H1 (cell line): ENCODE data around the gene PPP1R13B. TPM values are rescaled to one million over a fixed set of nuclear protein-coding genes. Genes with fewer than 3 reads are reported as not detected.

Experiments used
- ASH2L ChIP-seq: fragments of 200-600, 300-600 bp; sonication (generic); IDR thresholded peaks from one replicate; pipeline ENCODE4 v1.7.1; 2017; ENCODE audit warnings: low read length
- BACH1 ChIP-seq: IDR thresholded peaks from 2 replicates; pipeline ENCODE4 v1.6.1; 2012; ENCODE audit warnings: low read length, improper control_type of control experiment
- CTCF ChIP-seq, 3 experiments: IDR thresholded peaks; 1 replicate in 2 of 3; 2 replicates in 1 of 3; pipeline versions ENCODE4 v1.5.1 to v1.6.1; 2011; ENCODE audit warnings: low read length in 3 of 3, mild to moderate bottlenecking in 3 of 3, inconsistent platforms in 2 of 3, low read depth in 1 of 3, moderate library complexity in 1 of 3; ENCODE audit not compliant: insufficient read depth in 1 of 3; ENCODE audit errors: control extremely low read depth in 1 of 3
- E2F6 ChIP-seq: IDR thresholded peaks from 2 replicates; pipeline ENCODE4 v1.6.1; 2012; ENCODE audit warnings: inconsistent platforms
- EGR1 ChIP-seq: IDR thresholded peaks from 2 replicates; pipeline ENCODE4 v1.6.1; 2011; ENCODE audit warnings: low read depth, low read length, borderline replicate concordance
- FOSL1 ChIP-seq: IDR thresholded peaks from 2 replicates; pipeline ENCODE4 v1.6.1; 2011; ENCODE audit warnings: mild to moderate bottlenecking, low read depth, low read length, moderate library complexity; ENCODE audit not compliant: insufficient read depth
- polyA plus RNA-seq, 7 experiments: library from polyadenylated mRNA; depleted of rRNA in 3 of 7; stranded (reverse) in 5 of 7; unstranded in 2 of 7; fragments of >200 nt in 5 of 7; fragments of 200-250 nt in 2 of 7; gene quantifications; 1 replicate in 5 of 7; 2 replicates in 1 of 7; 4 replicates in 1 of 7; pipeline versions ENCODE4 v1.2.1 to v1.2.3, GENCODE V29; 2011 to 2013; ENCODE audit warnings: missing spikeins in 2 of 7, mixed read lengths in 2 of 7
- total RNA-seq: library from RNA; stranded (reverse); fragmentation: NEBNext Ultra II Directional; extraction: Animal tissue kit (Norgen Biotek cat#: 25700); gene quantifications from 2 replicates; pipeline ENCODE4 v1.2.1, GENCODE V29; 2021

Gene PPP1R13B
- total and polyA plus RNA-seq, 2 of the 8 experiments (the other 6 are each of a cell fraction or from before 2014, with no cell fraction given) = 2.6 to 8.9 TPM

- TF ChIP-seq CTCF (IDR thresholded peaks at IDR 0.05; ENCODE audit: control extremely low read depth in 1 of 3, insufficient read depth in 1 of 3, low read depth in 1 of 3, low read length in 3 of 3) (no peak), FOSL1 (no peak), BACH1 (no peak), ASH2L (no peak), EGR1 (no peak), E2F6 (no peak)
Measured at GRCh38 chr14:103883263-103883523, 35.8 kb upstream of the PPP1R13B start (continued).
